ENCODE results near the gene ZNF28.
"Not testable (repeated sequence)": the region's sequence is repeated elsewhere in the genome, so short reads cannot be mapped to it uniquely, and the experiment has no call there.

Gene ZNF28

GRCh38 chr19:52785506-52785905 lies 35.9 kb downstream of the ZNF28 start:
- FAIRE-seq (no peak), DNase-seq (ENCODE audit: extremely low spot score, insufficient read length, low read depth) (no peak)

- FAIRE-seq; DNase-seq (ENCODE audit: extremely low spot score, insufficient read length, low read depth): not testable (repeated sequence)
Measured at GRCh38 chr19:52782864-52783263, 38.6 kb downstream of the ZNF28 start.

DNA sequence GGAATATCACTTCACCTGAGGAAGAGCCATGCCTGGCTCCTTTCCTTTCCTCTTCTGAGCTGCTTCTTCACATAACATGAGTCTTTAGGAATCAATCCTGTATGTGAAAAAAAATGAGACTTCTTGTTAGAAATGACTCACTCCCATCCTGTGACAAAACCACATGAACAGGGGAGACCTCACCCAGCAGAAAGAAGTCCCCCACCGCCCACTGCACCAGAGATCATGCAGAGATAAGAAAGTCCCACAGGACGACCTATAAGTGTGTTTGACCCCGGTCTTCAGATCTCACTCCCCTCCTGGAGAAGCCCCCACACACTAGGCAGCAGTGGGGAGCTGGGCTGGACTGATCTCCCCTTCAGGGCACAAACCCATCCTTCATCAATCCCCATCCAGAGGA lies 42.6 kb downstream of the ZNF28 start:
- no peak for DNase-seq (ENCODE audit: extremely low spot score, insufficient read length, low read depth)
- no peak for FAIRE-seq

- not testable (repeated sequence) for FAIRE-seq; DNase-seq (ENCODE audit: extremely low spot score, insufficient read length, low read depth)
Measured at GRCh38 chr19:52756447-52756846, 65.0 kb downstream of the ZNF28 start.

GRCh38 chr19:52749780-52750179 lies 71.7 kb downstream of the ZNF28 start:
- FAIRE-seq (no peak), DNase-seq (ENCODE audit: extremely low spot score, insufficient read length, low read depth) (no peak)

GRCh38 chr19:52748336-52748950 lies 73.0 kb downstream of the ZNF28 start:
- no peak for DNase-seq (ENCODE audit: extremely low spot score, insufficient read length, low read depth)
- FAIRE-seq = no peak

All from GM18507 (cell line).